ENCODE results near the gene WNT3. TPM values are rescaled to one million over a fixed set of nuclear protein-coding genes. Genes with fewer than 3 reads are reported as not detected.

Gene WNT3
- total and polyA plus RNA-seq, 2 experiments from 2014 or later, result 2.7 to 3.4 TPM

- Histone ChIP-seq H3K27ac (ENCODE audit: low read depth) (no peak overlapping the region), H3K4me1 (ENCODE audit: insufficient read depth) (peaks cover 15% of the 10 kb centered on the region), H3K27me3 (ENCODE audit: insufficient read depth) (peaks cover 14% of the 10 kb centered on the region; the same call in 1 of the 2 replicates), H3F3A (replicated peaks; ENCODE audit: low read depth) (no peaks in the 10 kb centered on the region), H3K36me3 (ENCODE audit: insufficient read depth) (no peaks in the 10 kb centered on the region), H4K20me1 (replicated peaks; ENCODE audit: insufficient read depth) (no peaks in the 10 kb centered on the region), H3K4me2 (no peak overlapping the region), H3K79me2 (replicated peaks; ENCODE audit: insufficient read depth) (no peaks in the 10 kb centered on the region), H3K4me3 (no peak overlapping the region), H2AFZ (no peak overlapping the region), H3K9me2 (ENCODE audit: insufficient read depth) (no peaks in the 10 kb centered on the region)
- Mint-ChIP-seq H3K4me3 (no peak overlapping the region), H3K27ac (no peak overlapping the region), H3K9me3 (no peaks in the 10 kb centered on the region; the same call in 2 of the 3 replicates), H3K36me3 (ENCODE audit: low read depth) (no peaks in the 10 kb centered on the region), H3K4me1 (peaks cover 35% of the 10 kb centered on the region), H3K27me3 (ENCODE audit: insufficient read depth, low read depth, poor library complexity) (peaks cover 13% of the 10 kb centered on the region)
- DNase-seq (ENCODE audit: low spot score), result peak; percentile 70
- TF ChIP-seq ZNF114 (CRISPR knock-in tag; IDR thresholded peaks at IDR 0.05), result no peak
- no peak for TF ChIP-seq ZNF462 (CRISPR knock-in tag; IDR thresholded peaks at IDR 0.05)
- TF ChIP-seq EZH2phosphoT487 (IDR thresholded peaks at IDR 0.05; ENCODE audit: unreplicated experiment), result no peak
- no peak for TF ChIP-seq REST (IDR thresholded peaks at IDR 0.05; ENCODE audit: unreplicated experiment)
- no peak for TF ChIP-seq NANOG (IDR thresholded peaks at IDR 0.05; ENCODE audit: borderline replicate concordance)
- TF ChIP-seq CTCF (conservative IDR thresholded peaks at IDR 0.05; ENCODE audit: low read depth in 2 of 2), result no peak
- no peak for TF ChIP-seq ZNF331 (CRISPR knock-in tag; IDR thresholded peaks at IDR 0.05; ENCODE audit: low read depth)
- no peak for TF ChIP-seq ETS1 (IDR thresholded peaks at IDR 0.05)
- no peak for TF ChIP-seq JUNB (IDR thresholded peaks at IDR 0.05; ENCODE audit: unreplicated experiment)
- peak; percentile 86 for ATAC-seq
Observed at GRCh38 chr17:46809110-46809571, 9.4 kb downstream of the WNT3 start.
